Chondrocyte (in vitro differentiated cells): Measurements from ENCODE around the gene HEXA. TPM values are rescaled to one million over a fixed set of nuclear protein-coding genes. Genes with fewer than 3 reads are reported as not detected.

ENCODE experiments used
- DNase-seq: peaks from one replicate; pipeline ENCODE4 v3.0.0; 2021; ENCODE audit warnings: mixed read lengths, low spot score
- H3K27ac Mint-ChIP-seq: one replicate; pipeline ENCODE4 v1.8.0; 2021; ENCODE audit warnings: mild to moderate bottlenecking, moderate library complexity, mixed read lengths; ENCODE audit not compliant: unreplicated experiment
- H3K27me3 Mint-ChIP-seq: 2 replicates; pipeline ENCODE4 v1.8.0; 2021; ENCODE audit warnings: low read depth, mixed read lengths
- H3K36me3 Mint-ChIP-seq: 2 replicates; pipeline ENCODE4 v1.8.0; 2021; ENCODE audit warnings: low read depth, mixed read lengths
- H3K4me1 Mint-ChIP-seq: 2 replicates; pipeline ENCODE4 v1.8.0; 2021; ENCODE audit warnings: low read depth, mild to moderate bottlenecking, mixed read lengths
- H3K4me3 Mint-ChIP-seq: one replicate; pipeline ENCODE4 v1.8.0; 2021; ENCODE audit warnings: mild to moderate bottlenecking, moderate library complexity, mixed read lengths; ENCODE audit not compliant: unreplicated experiment
- H3K9me3 Mint-ChIP-seq: 2 replicates; pipeline ENCODE4 v1.8.0; 2021; ENCODE audit warnings: low read depth, mixed read lengths
- total RNA-seq: library from RNA; stranded (reverse); gene quantifications from 3 replicates; pipeline ENCODE4 v1.2.1, GENCODE V29; 2021
- TF ChIP-seq, protein P1 (sequence below): fragments of 200-600 bp; sonication (generic); IDR thresholded peaks from 2 replicates; pipeline ENCODE4 v1.5.0; 2021; ENCODE audit warnings: antibody characterized with exemption, mild to moderate bottlenecking, moderate library complexity

Gene HEXA
- total RNA-seq, 1 donor from 2014 or later: 194 TPM

GRCh38 chr15:72361176-72361575 lies 14.6 kb downstream of the HEXA start:
- TF ChIP-seq, protein P1, sequence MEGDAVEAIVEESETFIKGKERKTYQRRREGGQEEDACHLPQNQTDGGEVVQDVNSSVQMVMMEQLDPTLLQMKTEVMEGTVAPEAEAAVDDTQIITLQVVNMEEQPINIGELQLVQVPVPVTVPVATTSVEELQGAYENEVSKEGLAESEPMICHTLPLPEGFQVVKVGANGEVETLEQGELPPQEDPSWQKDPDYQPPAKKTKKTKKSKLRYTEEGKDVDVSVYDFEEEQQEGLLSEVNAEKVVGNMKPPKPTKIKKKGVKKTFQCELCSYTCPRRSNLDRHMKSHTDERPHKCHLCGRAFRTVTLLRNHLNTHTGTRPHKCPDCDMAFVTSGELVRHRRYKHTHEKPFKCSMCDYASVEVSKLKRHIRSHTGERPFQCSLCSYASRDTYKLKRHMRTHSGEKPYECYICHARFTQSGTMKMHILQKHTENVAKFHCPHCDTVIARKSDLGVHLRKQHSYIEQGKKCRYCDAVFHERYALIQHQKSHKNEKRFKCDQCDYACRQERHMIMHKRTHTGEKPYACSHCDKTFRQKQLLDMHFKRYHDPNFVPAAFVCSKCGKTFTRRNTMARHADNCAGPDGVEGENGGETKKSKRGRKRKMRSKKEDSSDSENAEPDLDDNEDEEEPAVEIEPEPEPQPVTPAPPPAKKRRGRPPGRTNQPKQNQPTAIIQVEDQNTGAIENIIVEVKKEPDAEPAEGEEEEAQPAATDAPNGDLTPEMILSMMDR: no peak
- Mint-ChIP-seq H3K4me1 (peaks cover 10% of the 10 kb centered on the region), H3K9me3 (no peaks in the 10 kb centered on the region), H3K4me3 (no peak overlapping the region), H3K27ac (no peak overlapping the region), H3K27me3 (no peaks in the 10 kb centered on the region), H3K36me3 (peaks cover 2% of the 10 kb centered on the region)
- DNase-seq: no peak

GRCh38 chr15:72358650-72359171 lies 17.1 kb downstream of the HEXA start:
- no peak for DNase-seq
- H3K4me3 Mint-ChIP-seq: no peak overlapping the region
- TF ChIP-seq, protein P1: no peak

DNA sequence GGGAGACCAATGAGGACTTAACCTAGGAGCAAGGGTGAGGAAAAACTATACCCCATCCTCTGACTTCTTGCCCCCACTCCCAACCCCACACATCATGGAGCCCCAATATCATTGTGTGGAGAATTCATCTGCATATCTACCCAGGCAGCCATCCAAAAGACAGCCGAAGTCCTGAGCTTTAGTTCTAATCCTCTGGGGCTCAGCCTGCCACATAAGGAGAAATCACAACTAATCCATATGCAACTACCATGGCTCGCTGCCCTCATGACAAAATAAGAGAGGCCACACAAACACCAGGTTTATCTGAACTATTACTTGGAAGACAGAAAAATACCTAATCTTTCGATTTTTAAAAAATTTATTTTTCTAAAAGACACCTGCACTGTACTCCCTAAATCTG lies 17.7 kb downstream of the HEXA start:
- H3K27ac Mint-ChIP-seq: no peak overlapping the region
- TF ChIP-seq, protein P1: no peak
- no peaks in the 10 kb centered on the region for H3K27me3 Mint-ChIP-seq
- DNase-seq: no peak
- no peaks in the 10 kb centered on the region for H3K9me3 Mint-ChIP-seq
- H3K4me3 Mint-ChIP-seq: no peak overlapping the region
- H3K36me3 Mint-ChIP-seq: peaks cover 11% of the 10 kb centered on the region
- peaks cover 10% of the 10 kb centered on the region for H3K4me1 Mint-ChIP-seq

More at GRCh38 chr15:72358650-72359171, 17.1 kb downstream of the HEXA start:
- peak overlapping the region; percentile 74 for H3K27ac Mint-ChIP-seq
- peaks cover 10% of the 10 kb centered on the region for H3K4me1 Mint-ChIP-seq
- H3K27me3 Mint-ChIP-seq: no peaks in the 10 kb centered on the region
- H3K36me3 Mint-ChIP-seq: peaks cover 6% of the 10 kb centered on the region
- H3K9me3 Mint-ChIP-seq: no peaks in the 10 kb centered on the region

DNA sequence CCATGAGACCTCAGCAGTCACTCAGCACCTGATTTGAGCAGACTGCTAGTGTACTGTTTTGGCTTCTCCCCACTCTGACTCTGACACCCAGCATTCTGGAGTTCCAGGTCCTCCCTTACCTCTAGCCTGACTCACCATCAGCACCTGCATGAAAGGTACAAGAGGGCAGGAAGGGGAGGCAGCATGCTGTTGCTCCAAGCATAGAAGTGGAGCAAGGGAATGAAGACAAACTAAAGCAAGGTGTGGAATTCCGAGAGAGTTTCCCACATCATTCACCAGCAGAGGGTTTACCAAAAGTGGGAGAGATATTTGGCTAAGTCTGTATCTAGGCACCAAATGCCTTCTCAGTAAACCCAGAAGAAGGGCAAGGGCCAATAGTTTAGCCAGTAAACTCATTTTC lies 21.3 kb downstream of the HEXA start:
- TF ChIP-seq, protein P1: no peak
- no peaks in the 10 kb centered on the region for H3K9me3 Mint-ChIP-seq
- H3K4me1 Mint-ChIP-seq: peaks cover 10% of the 10 kb centered on the region
- no peak overlapping the region for H3K4me3 Mint-ChIP-seq
- H3K27me3 Mint-ChIP-seq: no peaks in the 10 kb centered on the region
- no peak for DNase-seq
- peaks cover 25% of the 10 kb centered on the region for H3K36me3 Mint-ChIP-seq
- H3K27ac Mint-ChIP-seq: no peak overlapping the region

DNA sequence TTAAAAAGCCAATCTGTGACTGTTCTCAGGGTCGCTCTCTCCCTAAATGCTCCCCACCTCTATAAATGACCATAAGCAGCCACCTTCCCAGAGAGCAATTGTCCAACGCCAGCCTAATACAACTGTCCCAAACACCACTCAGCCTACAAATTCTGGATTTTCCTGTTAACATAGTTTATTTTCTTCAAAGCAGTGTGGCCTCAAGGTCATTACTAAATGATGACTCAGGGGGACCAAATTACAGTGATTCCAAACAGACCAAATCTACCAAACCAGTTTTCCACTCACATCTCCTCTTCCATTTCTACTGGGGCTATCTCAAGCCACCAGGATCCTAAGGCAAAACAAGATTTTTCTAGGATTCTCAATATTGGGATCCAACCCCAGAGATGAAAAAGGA lies 22.5 kb downstream of the HEXA start:
- H3K36me3 Mint-ChIP-seq: peaks cover 33% of the 10 kb centered on the region
- no peak overlapping the region for H3K27ac Mint-ChIP-seq
- H3K9me3 Mint-ChIP-seq: no peaks in the 10 kb centered on the region
- H3K4me1 Mint-ChIP-seq: no peaks in the 10 kb centered on the region
- no peak overlapping the region for H3K4me3 Mint-ChIP-seq
- no peaks in the 10 kb centered on the region for H3K27me3 Mint-ChIP-seq
- DNase-seq: no peak
- TF ChIP-seq, protein P1: no peak
